Cardiac septum (tissue), 1 donor: ENCODE data around the gene CD200R1. TPM values are rescaled to one million over a fixed set of nuclear protein-coding genes. Genes with fewer than 3 reads are reported as not detected.

Experiments used
- DNase-seq: peaks from one replicate; pipeline ENCODE4 v3.0.0-alpha.2; 2020; ENCODE audit warnings: low spot score
- intact Hi-C: fragments of 100-400 bp; cut with DNase I; formaldehyde crosslinking; loops from one replicate; pipeline ENCODE4 v1.14.0; 2022
- long read RNA-seq: library from polyadenylated mRNA; unstranded; transcript quantifications from one replicate; pipeline ENCODE4 v2.0.0, GENCODE V29; 2021
- total RNA-seq: library from RNA; stranded (reverse); fragmentation: NEBNext Ultra II Directional; extraction: Animal tissue kit (Norgen Biotek cat#: 25700); gene quantifications from one replicate; pipeline ENCODE4 v1.2.1, GENCODE V29; 2021
- donor health status: DM: no; HTN: no; CAD: no.

The CD200R1 gene, protein sequence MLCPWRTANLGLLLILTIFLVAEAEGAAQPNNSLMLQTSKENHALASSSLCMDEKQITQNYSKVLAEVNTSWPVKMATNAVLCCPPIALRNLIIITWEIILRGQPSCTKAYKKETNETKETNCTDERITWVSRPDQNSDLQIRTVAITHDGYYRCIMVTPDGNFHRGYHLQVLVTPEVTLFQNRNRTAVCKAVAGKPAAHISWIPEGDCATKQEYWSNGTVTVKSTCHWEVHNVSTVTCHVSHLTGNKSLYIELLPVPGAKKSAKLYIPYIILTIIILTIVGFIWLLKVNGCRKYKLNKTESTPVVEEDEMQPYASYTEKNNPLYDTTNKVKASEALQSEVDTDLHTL
- total RNA-seq, result 0.51 TPM
- long read RNA-seq, result 0 reads

DNA sequence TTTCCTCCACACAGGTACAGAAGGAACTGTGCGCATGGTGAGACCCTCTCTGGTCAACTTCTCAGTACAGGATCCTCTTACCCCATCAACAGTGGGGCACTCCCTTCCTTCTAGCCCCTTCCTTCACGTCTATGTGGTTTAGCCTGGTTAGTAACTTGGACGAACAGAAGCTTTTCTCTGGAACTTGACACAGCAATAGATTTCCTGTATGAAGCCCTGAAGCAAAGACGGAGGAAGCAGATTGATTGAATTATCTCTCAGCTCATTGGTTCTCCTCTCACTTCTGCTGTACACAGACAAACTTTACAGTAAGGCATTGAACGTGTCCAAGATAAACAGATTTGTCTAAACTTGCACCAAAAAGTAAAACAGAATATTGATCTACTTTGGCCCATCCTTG, at the start of gene CD200R1:
TSS of gene CD200R1 (minus strand) at position 210 of the 400 bp plus-strand sequence. CDS start 246 bp downstream, outside the sequence.
- DNase-seq, result no peak
- intact Hi-C loops, result loop anchor here (5.0 kb wide), 1 partner anchor 393 kb away; no protein-coding TSS in a partner anchor

DNA sequence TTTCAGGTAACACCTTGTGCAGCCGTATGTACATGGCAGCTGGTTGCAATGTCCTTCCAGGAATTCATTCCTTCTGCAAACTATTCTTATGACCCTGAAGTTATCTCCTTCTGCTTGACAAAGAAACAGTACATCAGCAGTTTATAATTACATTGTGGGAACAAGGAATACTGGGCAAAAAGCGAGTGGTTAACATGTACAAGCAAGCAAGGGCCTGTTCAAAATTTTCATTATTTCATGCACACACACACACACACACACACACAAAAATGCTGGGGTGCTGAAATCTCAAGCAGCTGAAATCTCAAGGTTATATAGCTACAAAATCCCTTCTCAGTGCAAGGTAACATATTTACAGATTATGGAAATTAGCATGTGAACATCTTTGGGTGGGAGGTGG, 46.6 kb upstream of the CD200R1 start:
- DNase-seq, result no peak
- intact Hi-C loops, result no loop called here

DNA sequence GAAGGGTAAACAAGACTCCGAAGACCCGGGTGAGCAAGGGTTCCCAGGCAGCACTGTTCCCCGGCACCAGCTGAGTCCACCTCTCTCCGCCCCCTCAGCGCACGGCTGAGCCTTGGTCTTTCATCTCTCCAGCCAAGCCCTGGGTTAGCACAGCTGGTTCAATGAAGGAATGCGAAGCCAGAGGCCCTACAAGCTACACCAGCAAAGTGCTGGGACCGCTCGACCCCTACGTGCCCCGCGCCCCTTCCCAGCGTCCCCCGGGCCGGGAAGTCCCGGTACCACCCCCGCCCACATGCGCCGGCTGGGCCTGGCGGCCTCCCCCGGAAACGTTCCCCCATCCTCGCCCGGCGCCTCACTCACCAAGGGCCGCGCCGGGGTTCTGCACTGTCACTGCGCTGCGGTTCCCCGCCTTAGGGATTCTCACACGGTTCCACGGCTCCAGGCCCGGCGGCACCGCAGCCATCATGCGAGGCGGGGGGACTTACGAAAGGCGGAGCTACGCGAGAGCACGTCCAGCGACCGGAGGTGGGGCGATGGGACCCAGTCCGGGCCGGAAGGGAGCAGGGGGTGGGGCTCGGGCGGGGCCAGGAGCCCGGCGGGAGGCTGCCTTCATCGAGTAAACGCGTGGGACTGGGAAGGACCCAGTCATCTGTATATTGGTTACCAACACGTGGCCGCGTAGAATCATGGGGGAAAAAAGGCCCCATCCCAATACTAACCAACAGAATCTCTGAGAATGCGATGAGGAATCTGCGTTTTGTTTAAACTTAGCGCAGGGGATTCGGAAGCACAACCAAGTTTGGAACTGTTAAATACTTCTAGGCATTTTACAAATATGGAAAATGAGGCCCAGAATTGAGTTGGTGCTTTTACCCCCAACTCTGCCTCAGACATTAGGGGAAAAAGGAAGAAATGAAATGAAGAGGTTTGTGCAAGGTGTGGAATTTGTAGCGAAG, 44.6 kb upstream of the CD200R1 start:
- intact Hi-C loops, result loop anchor here (2.0 kb wide), 1 partner anchor 29 kb away; the partner anchor contains the start of gene GTPBP8
- peak; percentile 93 for DNase-seq

DNA sequence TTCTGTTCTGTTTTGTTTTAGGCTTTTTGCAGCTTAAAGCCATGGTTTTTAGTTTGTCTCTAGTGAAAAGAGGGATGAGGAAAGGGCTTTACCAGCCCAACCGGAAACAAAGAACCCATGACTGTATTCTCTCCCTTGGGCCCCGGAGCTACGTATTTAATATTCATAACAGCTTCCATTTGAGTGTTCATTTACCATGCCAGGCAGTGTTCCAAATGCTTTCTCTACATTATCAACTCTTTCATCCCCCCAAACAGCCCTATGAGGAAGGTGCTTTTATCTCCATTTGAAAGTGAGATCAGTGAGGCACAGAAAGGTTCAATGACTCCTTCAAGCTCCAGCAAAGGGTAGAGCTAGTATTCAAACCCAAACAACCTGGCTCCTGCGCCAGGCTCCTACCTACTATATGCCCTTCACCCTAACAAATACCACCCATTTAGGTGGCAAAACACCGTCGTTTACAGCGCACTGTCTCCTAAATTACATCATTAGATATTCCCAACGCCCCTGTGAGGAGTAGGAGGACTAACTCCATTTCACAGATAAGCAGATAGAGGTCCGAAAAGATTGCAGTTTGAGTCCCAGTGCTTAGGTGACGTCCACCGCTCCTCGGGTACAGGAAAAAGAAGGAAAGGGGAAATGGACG, 43.8 kb upstream of the CD200R1 start:
- DNase-seq, result no peak
- intact Hi-C loops, result loop anchor here (2.0 kb wide), 1 partner anchor 28 kb away; the partner anchor contains the start of gene GTPBP8

DNA sequence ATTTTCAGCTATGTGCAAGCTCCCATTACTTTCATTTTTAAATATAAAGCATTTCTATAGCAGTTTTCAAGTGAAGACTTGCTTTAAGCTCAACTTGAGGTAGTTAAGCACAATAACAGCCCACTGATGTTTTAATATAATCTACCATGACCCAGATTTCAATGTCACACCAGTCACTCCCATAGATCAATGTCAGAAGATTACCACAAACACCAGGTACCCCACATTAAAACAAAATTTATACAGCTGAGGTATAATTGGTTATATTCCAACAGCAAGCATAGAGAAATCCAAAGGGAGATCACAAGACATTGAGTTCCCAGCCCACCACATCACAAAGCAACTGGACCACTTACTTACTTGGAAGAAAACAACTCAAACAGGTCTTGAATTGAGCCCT, 38.7 kb upstream of the CD200R1 start:
- DNase-seq, result no peak
- intact Hi-C loops, result no loop called here

DNA sequence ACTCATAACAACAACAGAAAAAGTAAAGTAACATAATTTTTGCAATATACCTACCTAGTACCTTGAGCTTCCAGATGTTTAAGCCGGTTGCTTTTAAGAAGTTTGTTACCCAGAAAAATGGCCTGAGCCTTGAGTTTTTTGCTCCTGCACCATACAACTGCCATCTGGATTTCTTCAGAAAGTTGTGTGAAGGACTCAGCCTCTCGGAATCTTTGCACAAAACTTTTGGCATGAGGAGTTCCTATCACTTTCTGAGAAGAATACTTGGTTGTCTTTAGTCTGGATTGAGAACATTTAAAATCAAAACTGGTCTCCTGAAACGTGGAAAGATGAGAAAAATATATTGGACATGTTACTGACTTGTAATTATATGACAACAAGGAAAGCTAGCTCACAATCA, 33.2 kb upstream of the CD200R1 start:
- intact Hi-C loops, result no loop called here
- no peak for DNase-seq

DNA sequence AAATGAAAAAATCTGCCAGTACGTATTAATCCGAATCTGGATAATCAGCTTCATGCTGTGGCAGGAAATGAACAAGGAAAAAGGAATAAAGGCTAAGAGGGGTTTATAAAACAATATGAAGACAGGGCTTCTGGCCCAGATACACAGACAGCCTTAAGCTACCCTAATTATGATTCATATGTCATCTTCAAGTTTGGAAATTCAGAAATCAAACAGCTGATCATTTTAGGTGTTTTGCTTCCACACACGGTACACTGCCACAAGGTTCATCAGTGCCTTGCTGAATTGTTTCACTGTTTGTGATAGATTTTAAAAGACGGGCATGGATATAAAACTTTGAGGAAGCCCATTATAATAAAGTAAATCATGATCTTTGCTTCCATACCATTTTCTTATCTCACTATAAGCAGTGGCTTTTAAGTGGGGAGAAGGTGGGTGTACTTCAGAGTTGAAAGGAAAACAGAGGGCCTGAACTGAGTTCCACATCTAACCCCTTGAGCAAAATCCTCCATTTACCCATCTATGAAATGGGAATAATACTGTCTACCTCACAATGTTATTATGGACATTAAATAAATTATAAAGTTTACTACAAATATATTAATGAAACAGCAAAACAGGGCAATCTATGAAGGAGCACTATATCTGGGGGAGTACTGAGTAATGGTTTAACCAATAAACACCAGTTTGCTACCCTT, 31.6 kb upstream of the CD200R1 start:
- no peak for DNase-seq
- intact Hi-C loops, result no loop called here

DNA sequence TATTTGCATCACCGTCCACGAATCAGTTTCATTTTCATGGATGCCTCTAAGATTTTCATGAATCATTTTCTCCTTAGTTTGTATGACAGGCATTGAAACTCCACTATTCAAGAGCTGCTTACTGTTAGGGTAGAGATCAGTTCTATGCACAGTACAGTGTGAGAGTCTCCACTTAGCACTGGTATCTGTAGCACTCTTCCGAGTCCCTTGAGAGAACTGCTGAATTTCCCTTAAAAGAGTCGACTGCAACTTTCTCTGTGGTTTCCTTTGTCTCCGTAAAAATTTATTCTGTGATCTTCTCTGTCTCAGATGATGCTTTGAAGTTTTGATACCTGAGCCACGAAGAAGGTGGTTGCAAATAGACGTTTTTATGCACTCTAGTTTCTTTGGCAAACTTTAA, 30.7 kb upstream of the CD200R1 start:
- intact Hi-C loops, result no loop called here
- DNase-seq, result no peak

DNA sequence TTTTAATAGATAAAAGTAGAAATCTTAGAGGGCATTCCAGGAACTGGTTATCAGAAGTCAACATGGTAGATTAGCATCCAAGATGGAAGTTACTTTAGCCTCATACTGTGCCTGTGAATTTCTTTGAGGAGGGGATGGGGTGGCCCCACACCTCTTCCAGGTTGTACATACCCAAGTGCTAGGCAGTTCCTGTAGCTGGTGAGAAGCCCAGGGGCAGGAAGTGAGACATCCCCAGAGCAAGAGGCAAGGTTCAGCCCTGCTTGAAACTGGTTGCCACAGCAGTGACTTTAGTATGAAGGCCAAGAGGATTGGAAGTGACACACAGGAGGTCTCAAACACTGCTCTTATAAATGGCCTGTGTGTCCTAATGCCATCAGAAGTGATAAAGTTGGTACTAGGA, 27.8 kb upstream of the CD200R1 start:
- no peak for DNase-seq
- intact Hi-C loops, result no loop called here

DNA sequence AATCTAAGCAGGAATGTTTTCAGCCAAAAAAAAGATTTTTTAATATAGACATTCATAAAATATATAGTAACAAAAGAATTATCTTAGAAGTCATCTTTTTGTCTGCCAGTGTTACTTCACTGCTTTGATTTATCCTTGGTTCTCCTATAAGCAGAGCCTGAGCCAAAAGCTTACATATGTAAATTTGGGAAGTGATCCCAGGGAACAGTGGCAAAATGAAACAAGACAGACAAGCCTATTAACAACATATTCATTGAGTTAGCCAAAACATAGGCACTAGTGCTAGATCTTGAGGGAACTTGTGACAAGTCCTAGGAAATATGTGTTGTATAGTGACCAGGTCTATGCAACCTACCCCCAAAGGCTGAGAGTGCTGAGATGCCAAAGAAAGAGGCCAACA, 27.1 kb upstream of the CD200R1 start:
- intact Hi-C loops, result no loop called here
- no peak for DNase-seq

DNA sequence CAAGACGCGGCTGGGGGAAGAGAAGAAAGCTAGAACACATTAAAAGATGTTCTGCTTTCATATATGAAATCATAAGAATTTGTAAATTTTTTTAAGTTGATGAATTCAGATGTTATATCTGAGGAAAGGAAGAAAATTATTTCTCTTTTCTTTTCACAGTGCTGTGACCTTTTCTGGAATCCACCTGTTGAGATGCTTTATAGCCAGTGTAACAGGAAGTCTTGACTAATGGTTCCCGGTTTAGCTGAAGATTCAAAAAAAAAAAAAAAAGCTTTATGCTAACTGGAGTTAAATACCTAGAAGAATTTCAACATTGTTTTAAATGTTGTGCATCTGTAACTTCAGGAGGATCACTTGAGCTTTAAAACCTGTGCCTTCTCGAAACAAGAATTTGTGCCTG, 25.8 kb upstream of the CD200R1 start:
- intact Hi-C loops, result no loop called here
- no peak for DNase-seq

DNA sequence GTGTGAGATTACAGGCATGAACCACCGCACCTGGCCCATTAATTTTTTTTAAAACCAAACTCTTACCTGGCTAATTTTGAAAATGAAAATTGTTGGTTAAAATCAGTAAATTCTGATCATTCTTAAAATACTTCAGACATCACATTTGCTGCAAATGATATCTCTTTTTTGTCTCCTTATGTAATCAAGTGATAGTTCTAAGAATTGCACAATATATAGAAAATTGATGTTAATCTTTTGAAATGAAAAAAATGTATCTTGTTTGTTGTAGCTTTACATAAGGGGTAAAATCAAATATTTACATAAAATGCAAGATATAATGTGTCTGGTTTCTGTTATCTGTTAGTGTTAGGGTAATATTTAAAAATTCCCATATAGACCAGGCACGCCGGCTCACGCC, 20.9 kb upstream of the CD200R1 start:
- no peak for DNase-seq
- intact Hi-C loops, result no loop called here

DNA sequence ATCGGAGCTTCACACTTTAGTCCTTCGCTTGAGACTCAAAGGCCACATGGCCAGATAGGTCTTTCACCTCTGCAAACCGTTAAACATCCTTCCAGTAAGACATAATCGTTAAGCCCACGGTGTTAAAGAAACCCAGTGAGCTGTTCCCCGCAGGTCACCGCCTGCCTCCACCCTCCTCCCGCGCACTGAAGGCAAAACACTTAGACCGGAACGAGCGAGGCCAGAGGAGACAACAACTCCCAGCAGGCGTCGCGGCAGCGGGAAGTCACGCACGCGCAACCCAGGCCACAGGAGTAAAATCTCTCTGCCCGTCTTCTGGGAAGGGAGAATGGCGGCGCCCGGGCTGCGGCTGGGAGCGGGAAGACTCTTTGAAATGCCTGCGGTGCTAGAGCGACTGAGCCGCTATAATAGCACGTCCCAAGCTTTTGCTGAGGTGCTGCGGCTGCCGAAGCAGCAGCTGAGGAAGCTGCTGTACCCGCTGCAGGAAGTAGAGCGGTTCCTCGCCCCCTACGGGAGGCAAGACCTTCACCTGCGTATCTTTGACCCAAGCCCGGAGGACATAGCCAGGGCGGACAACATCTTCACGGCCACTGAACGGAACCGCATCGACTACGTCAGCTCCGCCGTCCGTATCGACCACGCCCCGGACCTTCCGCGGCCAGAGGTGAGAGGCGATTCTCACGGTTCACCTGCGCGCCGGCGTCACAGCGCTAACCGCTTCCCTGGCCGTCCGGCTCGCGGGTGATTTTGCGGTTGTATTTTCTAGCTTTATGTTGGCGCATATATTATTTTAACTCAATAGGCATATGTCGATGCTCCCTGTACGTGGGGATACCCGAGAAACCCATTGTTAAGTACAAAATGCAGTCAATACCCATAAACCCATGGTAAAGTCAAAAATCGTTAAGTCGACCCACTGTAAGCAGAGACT, 16.0 kb upstream of the CD200R1 start, which contains the start of gene GTPBP8:
TSS of gene GTPBP8 (plus strand) at position 313 of the 931 bp plus-strand sequence. CDS start at position 329, 16 bp downstream.
- intact Hi-C loops, result loop anchor here (2.0 to 5.0 kb wide), 2 partner anchors 28 to 429 kb away; partner anchors contain the start of genes ATG3 and SLC35A5
- peak; percentile 97 for DNase-seq

DNA sequence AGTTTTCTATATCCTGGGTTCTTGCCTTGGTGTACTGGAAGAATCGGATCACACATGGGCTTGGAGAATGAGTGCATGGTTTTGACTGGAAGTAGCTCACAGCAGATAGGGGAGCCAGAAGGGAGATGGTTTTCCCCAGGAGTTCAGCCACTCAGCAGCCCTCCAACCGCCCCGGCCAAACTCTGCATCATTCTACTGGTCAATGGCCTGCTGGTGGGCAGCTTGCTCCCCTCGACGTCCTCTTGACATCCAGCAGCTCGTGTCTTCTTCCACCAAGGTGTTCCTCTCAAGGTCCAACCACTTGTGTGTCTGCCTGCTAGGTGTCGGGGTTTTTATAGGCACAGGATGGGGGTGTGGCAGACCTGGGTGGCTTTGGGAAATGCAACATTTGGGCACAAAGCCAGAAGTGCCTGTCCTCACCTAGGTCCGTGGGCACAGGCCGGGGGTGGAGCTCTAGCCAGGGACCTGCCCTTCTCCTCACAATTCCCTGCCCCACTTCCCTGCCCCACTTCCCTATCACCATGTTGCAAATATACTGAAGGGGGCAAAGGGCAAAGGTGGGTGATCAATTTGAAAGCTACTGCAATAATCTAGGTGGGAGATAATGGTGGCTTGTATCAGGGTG, 12.9 kb upstream of the CD200R1 start:
- no peak for DNase-seq
- intact Hi-C loops, result no loop called here

DNA sequence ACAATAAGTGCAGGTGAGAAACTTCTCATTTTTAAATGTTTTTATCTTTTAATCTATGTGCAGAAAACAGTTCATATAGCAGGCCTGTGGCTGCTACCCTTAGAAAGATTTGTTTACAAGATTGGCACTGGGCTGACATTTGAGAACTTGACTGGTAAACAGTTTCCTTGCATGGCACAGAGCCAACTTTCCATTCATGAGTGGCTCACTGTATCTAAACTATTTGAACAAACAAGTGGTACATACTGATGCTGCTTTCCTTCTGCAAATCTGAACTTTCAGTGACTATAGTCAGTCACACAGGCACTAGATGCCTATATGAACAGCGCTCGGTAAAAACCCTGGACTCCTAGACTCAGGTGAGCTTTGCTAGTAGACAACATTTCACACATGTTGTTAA, 9.6 kb upstream of the CD200R1 start:
- intact Hi-C loops, result no loop called here
- DNase-seq, result no peak

DNA sequence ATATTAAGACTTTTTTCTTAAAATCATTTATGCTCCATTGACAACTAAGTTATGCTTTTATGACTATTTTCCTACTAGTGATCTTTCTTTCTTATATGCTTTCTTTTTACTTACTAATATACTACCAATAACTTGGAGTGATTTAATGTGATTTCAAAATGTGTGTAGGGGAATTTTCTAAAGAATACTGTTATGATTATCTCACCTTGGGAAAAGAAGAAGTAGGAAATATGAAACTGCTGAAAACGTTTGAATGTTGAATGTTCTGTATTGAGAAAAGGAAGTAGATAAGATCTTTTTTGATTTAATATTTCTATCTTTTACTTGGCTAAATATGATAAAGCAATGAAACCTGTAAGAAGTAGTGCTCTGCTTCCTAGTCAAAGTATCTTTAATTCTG, 7.8 kb upstream of the CD200R1 start:
- intact Hi-C loops, result no loop called here

DNA sequence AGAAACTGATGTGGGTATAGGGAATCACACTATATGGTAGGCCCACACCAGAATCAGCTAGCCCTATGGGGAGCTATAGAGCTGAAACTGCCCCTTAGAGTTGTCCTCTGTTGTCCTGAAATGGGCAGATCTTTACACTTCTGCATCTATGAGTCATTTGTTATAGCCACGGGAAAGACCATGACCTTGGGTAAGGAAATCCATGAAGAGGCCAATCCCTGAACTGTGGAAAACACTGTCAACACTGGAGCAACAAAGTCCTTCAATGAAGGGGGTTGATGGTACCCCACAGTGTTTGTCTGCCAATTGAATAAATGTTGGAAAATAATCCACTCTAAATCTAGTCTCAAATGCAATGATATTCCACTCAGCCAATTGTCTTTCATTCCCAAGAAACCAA, 5.2 kb upstream of the CD200R1 start:
- intact Hi-C loops, result no loop called here
- DNase-seq, result no peak

More for the DNA sequence above, 7.8 kb upstream of the CD200R1 start:
- DNase-seq, result no peak
